ENCODE data around the gene ASTN2.

Gene ASTN2

GRCh38 chr9:116504893-116505480 is 909.9 kb downstream of the ASTN2 start:
- no peak overlapping the region for H3K4me3 ChIP-seq (ENCODE audit: low read length)
- no peak for DNase-seq (ENCODE audit: low read depth)
- TF ChIP-seq CTCF (conservative IDR thresholded peaks at IDR 0.05; ENCODE audit: low read depth, low read length): no peak

- DNase-seq (ENCODE audit: low read depth): no peak
- TF ChIP-seq CTCF (conservative IDR thresholded peaks at IDR 0.05; ENCODE audit: low read depth, low read length): no peak
- no peak overlapping the region for H3K4me3 ChIP-seq (ENCODE audit: low read length)
Measured at GRCh38 chr9:116504081-116504480, 910.8 kb downstream of the ASTN2 start.

- DNase-seq (ENCODE audit: low read depth): no peak
- no peak overlapping the region for H3K4me3 ChIP-seq (ENCODE audit: low read length)
- no peak for TF ChIP-seq CTCF (conservative IDR thresholded peaks at IDR 0.05; ENCODE audit: low read depth, low read length)
Measured at GRCh38 chr9:116502746-116503145, 912.1 kb downstream of the ASTN2 start.

- DNase-seq (ENCODE audit: low read depth): no peak
- H3K4me3 ChIP-seq (ENCODE audit: low read length): no peak overlapping the region
- no peak for TF ChIP-seq CTCF (conservative IDR thresholded peaks at IDR 0.05; ENCODE audit: low read depth, low read length)
Measured at GRCh38 chr9:116501871-116502270, 913.0 kb downstream of the ASTN2 start.

GRCh38 chr9:116499986-116500871 is 914.6 kb downstream of the ASTN2 start:
- TF ChIP-seq CTCF (conservative IDR thresholded peaks at IDR 0.05; ENCODE audit: low read depth, low read length): no peak
- DNase-seq (ENCODE audit: low read depth): no peak
- no peak overlapping the region for H3K4me3 ChIP-seq (ENCODE audit: low read length)

- no peak for DNase-seq (ENCODE audit: low read depth)
- no peak for TF ChIP-seq CTCF (conservative IDR thresholded peaks at IDR 0.05; ENCODE audit: low read depth, low read length)
- no peak overlapping the region for H3K4me3 ChIP-seq (ENCODE audit: low read length)
Measured at GRCh38 chr9:116499434-116499833, 915.4 kb downstream of the ASTN2 start.

Data from retinal pigment epithelial cell (primary cell).